GM23338 (cell line): Measurements from ENCODE around the gene EPHA4. TPM values are rescaled to one million over a fixed set of nuclear protein-coding genes. Genes with fewer than 3 reads are reported as not detected.

ENCODE experiments used
- ATAC-seq: fragments of 200-7000 bp; cut with Tn5 transposase; 3 replicates; pipeline ENCODE4 v1.9.1; 2020
- DNase-seq: peaks from one replicate; pipeline ENCODE4 v3.0.0-alpha.2; 2015; ENCODE audit warnings: low spot score
- H2AFZ ChIP-seq: fragments of 200-600 bp; sonication (generic); 2 replicates; pipeline ENCODE4 v1.8.0; 2016; ENCODE audit warnings: antibody characterized with exemption, mild to moderate bottlenecking, moderate library complexity
- H3F3A ChIP-seq: fragments of 200-600 bp; sonication (generic); replicated peaks from 2 replicates; pipeline ENCODE4 v1.8.0; 2017; ENCODE audit warnings: antibody characterized with exemption, mixed run types, low read depth
- H3K27ac ChIP-seq: fragments of 200-600 bp; sonication (generic); 2 replicates; pipeline ENCODE4 v1.6.1; 2016; ENCODE audit warnings: low read depth
- H3K27me3 ChIP-seq: fragments of 200-600 bp; sonication (generic); 2 replicates; pipeline ENCODE4 v1.8.0; 2016; ENCODE audit warnings: mild to moderate bottlenecking, mixed run types, moderate library complexity; ENCODE audit not compliant: insufficient read depth
- H3K36me3 ChIP-seq: fragments of 200-600 bp; sonication (generic); 2 replicates; pipeline ENCODE4 v1.8.0; 2016; ENCODE audit warnings: mild to moderate bottlenecking; ENCODE audit not compliant: insufficient read depth
- H3K4me1 ChIP-seq: fragments of 200-600 bp; sonication (generic); 2 replicates; pipeline ENCODE4 v1.8.0; 2016; ENCODE audit warnings: mild to moderate bottlenecking, moderate library complexity; ENCODE audit not compliant: insufficient read depth
- H3K4me2 ChIP-seq: fragments of 200-600 bp; sonication (generic); 2 replicates; pipeline ENCODE4 v1.7.1; 2017; ENCODE audit warnings: mixed run types
- H3K4me3 ChIP-seq: fragments of 200-600 bp; sonication (generic); 2 replicates; pipeline ENCODE4 v1.6.1; 2016; ENCODE audit warnings: mixed run types
- H3K79me2 ChIP-seq: fragments of 200-600 bp; sonication (generic); replicated peaks from 2 replicates; pipeline ENCODE4 v1.8.0; 2017; ENCODE audit warnings: mild to moderate bottlenecking; ENCODE audit not compliant: insufficient read depth
- H3K9me2 ChIP-seq: fragments of 200-600 bp; sonication (generic); 2 replicates; pipeline ENCODE4 v1.8.0; 2017; ENCODE audit not compliant: insufficient read depth
- H4K20me1 ChIP-seq: fragments of 200-600 bp; sonication (generic); replicated peaks from 2 replicates; pipeline ENCODE4 v1.8.0; 2017; ENCODE audit warnings: mild to moderate bottlenecking; ENCODE audit not compliant: insufficient read depth
- H3K27ac Mint-ChIP-seq: 2 replicates; pipeline ENCODE4 v1.8.0; 2020; ENCODE audit warnings: inconsistent platforms, mild to moderate bottlenecking, moderate library complexity, mixed read lengths
- H3K27me3 Mint-ChIP-seq: 3 replicates; pipeline ENCODE4 v1.8.0; 2022; ENCODE audit warnings: low read depth, mild to moderate bottlenecking, moderate library complexity, mixed read lengths, inconsistent platforms; ENCODE audit not compliant: insufficient read depth, poor library complexity
- H3K36me3 Mint-ChIP-seq: 3 replicates; pipeline ENCODE4 v1.8.0; 2021; ENCODE audit warnings: low read depth, mild to moderate bottlenecking, inconsistent platforms, moderate library complexity, mixed read lengths
- H3K4me1 Mint-ChIP-seq: 3 replicates; pipeline ENCODE4 v1.8.0; 2020; ENCODE audit warnings: mild to moderate bottlenecking, inconsistent platforms, mixed read lengths
- H3K4me3 Mint-ChIP-seq: 3 replicates; pipeline ENCODE4 v1.8.0; 2021; ENCODE audit warnings: moderate library complexity, mild to moderate bottlenecking, inconsistent platforms, mixed read lengths
- H3K9me3 Mint-ChIP-seq: 3 replicates; pipeline ENCODE4 v1.8.0; 2020; ENCODE audit warnings: moderate library complexity, mild to moderate bottlenecking, inconsistent platforms, mixed read lengths
- CREB1 ChIP-seq: fragments of 250-450 bp; sonication (Bioruptor Pico); IDR thresholded peaks from 2 replicates; pipeline ENCODE4 v1.5.0; 2020; ENCODE audit warnings: low read depth, mild to moderate bottlenecking, moderate library complexity
- EZH2 ChIP-seq: fragments of 200-600 bp; sonication (generic); IDR thresholded peaks from one replicate; pipeline ENCODE4 v1.8.0; 2017; ENCODE audit warnings: antibody characterized with exemption, mild to moderate bottlenecking, low read depth; ENCODE audit not compliant: unreplicated experiment
- JUNB ChIP-seq: IDR thresholded peaks from one replicate; pipeline ENCODE4 v1.6.1; 2016; ENCODE audit warnings: antibody characterized with exemption; ENCODE audit not compliant: unreplicated experiment
- STAT1 ChIP-seq: IDR thresholded peaks from one replicate; pipeline ENCODE4 v1.6.1; 2016; ENCODE audit warnings: antibody characterized with exemption; ENCODE audit not compliant: unreplicated experiment
- ZNF462 ChIP-seq: fragments of 250-450 bp; sonication (Bioruptor Pico); IDR thresholded peaks from 2 replicates; pipeline ENCODE4 v1.5.0; 2020; ENCODE audit warnings: mild to moderate bottlenecking, moderate library complexity
- polyA plus RNA-seq: library from polyadenylated mRNA; unstranded; fragments of >200 nt; fragmentation: Nextera tagmentation; extraction: Ambion mirVana; gene quantifications from 2 replicates; pipeline ENCODE4 v1.2.1, GENCODE V29; 2016
- total RNA-seq: library from RNA; depleted of rRNA; stranded (reverse); fragments of >200 nt; shearing (Covaris generic); gene quantifications from 2 replicates; pipeline ENCODE4 v1.2.3, GENCODE V29; 2014

The EPHA4 gene
- total and polyA plus RNA-seq, 2 experiments from 2014 or later, result 4.1 to 6.2 TPM

GRCh38 chr2:221518935-221519625 is 53.0 kb downstream of the EPHA4 start:
- no peaks in the 10 kb centered on the region for H3K9me2 ChIP-seq
- H3K36me3 ChIP-seq, result no peaks in the 10 kb centered on the region
- no peaks in the 10 kb centered on the region for H3F3A ChIP-seq
- H2AFZ ChIP-seq, result no peak overlapping the region
- H3K4me2 ChIP-seq, result no peak overlapping the region
- H3K27ac Mint-ChIP-seq, result no peak overlapping the region
- no peak overlapping the region for H3K27ac ChIP-seq
- DNase-seq (no peak), ATAC-seq (no peak)
- TF ChIP-seq STAT1, result no peak
- H3K4me3 ChIP-seq, result no peak overlapping the region
- no peaks in the 10 kb centered on the region for H3K79me2 ChIP-seq
- no peaks in the 10 kb centered on the region for H4K20me1 ChIP-seq
- no peaks in the 10 kb centered on the region for H3K36me3 Mint-ChIP-seq
- H3K4me1 Mint-ChIP-seq, result peaks cover 17% of the 10 kb centered on the region
- no peak overlapping the region for H3K4me3 Mint-ChIP-seq
- peaks cover under 1% of the 10 kb centered on the region; the same call in 1 of the 2 replicates for H3K4me1 ChIP-seq
- no peaks in the 10 kb centered on the region for H3K27me3 Mint-ChIP-seq
- no peaks in the 10 kb centered on the region for H3K9me3 Mint-ChIP-seq
- H3K27me3 ChIP-seq, result no peaks in the 10 kb centered on the region

- Histone ChIP-seq H3K4me2 (no peak overlapping the region), H2AFZ (no peak overlapping the region), H3K79me2 (no peaks in the 10 kb centered on the region), H3K27me3 (no peaks in the 10 kb centered on the region), H3F3A (no peaks in the 10 kb centered on the region), H4K20me1 (no peaks in the 10 kb centered on the region), H3K4me1 (peaks cover 7% of the 10 kb centered on the region), H3K27ac (no peak overlapping the region), H3K4me3 (no peak overlapping the region), H3K9me2 (no peaks in the 10 kb centered on the region), H3K36me3 (no peaks in the 10 kb centered on the region)
- H3K36me3 Mint-ChIP-seq, result no peaks in the 10 kb centered on the region
- no peak for ATAC-seq
- no peaks in the 10 kb centered on the region for H3K27me3 Mint-ChIP-seq
- TF ChIP-seq JUNB, result no peak
- peaks cover 21% of the 10 kb centered on the region for H3K4me1 Mint-ChIP-seq
- no peak overlapping the region for H3K27ac Mint-ChIP-seq
- no peak overlapping the region for H3K4me3 Mint-ChIP-seq
- no peaks in the 10 kb centered on the region for H3K9me3 Mint-ChIP-seq
- DNase-seq, result no peak
Observed at GRCh38 chr2:221518201-221518934, 53.7 kb downstream of the EPHA4 start.

GRCh38 chr2:221517696-221518151 is 54.4 kb downstream of the EPHA4 start:
- H3K27me3 ChIP-seq, result no peaks in the 10 kb centered on the region
- H3K9me2 ChIP-seq, result no peaks in the 10 kb centered on the region
- no peaks in the 10 kb centered on the region for H3K36me3 ChIP-seq
- Mint-ChIP-seq H3K4me3 (no peak overlapping the region), H3K27ac (no peak overlapping the region), H3K4me1 (peaks cover 28% of the 10 kb centered on the region), H3K9me3 (no peaks in the 10 kb centered on the region), H3K27me3 (no peaks in the 10 kb centered on the region), H3K36me3 (no peaks in the 10 kb centered on the region)
- H3K4me1 ChIP-seq, result peaks cover 13% of the 10 kb centered on the region
- H3K4me2 ChIP-seq, result no peak overlapping the region
- H2AFZ ChIP-seq, result no peak overlapping the region
- no peak for DNase-seq
- H3K27ac ChIP-seq, result no peak overlapping the region
- H3K79me2 ChIP-seq, result no peaks in the 10 kb centered on the region
- H3K4me3 ChIP-seq, result no peak overlapping the region
- H4K20me1 ChIP-seq, result no peaks in the 10 kb centered on the region
- H3F3A ChIP-seq, result no peaks in the 10 kb centered on the region
- no peak for ATAC-seq
- no peak for TF ChIP-seq EZH2
- no peak for TF ChIP-seq CREB1 (CRISPR knock-in tag)
- no peak for TF ChIP-seq ZNF462 (CRISPR knock-in tag)
- TF ChIP-seq JUNB, result no peak
